Upper lobe of right lung (tissue), 1 donor: ENCODE data around the gene WDR1. TPM values are rescaled to one million over a fixed set of nuclear protein-coding genes. Genes with fewer than 3 reads are reported as not detected.

Experiments used
- ATAC-seq: fragments of 200-7000 bp; cut with Tn5 transposase; one replicate; pipeline ENCODE4 v1.9.1; 2020; ENCODE audit warnings: mild to moderate bottlenecking, moderate library complexity
- DNase-seq: peaks from one replicate; pipeline ENCODE4 v3.0.0-alpha.2; 2020
- H3K27ac ChIP-seq: fragments of 200-600 bp; one replicate; pipeline ENCODE4 v1.8.0; 2022
- H3K27me3 ChIP-seq: fragments of 200-600 bp; one replicate; pipeline ENCODE4 v1.8.0; 2022; ENCODE audit warnings: mild to moderate bottlenecking
- H3K36me3 ChIP-seq: fragments of 200-600 bp; one replicate; pipeline ENCODE4 v1.8.0; 2022
- H3K4me1 ChIP-seq: fragments of 200-600 bp; one replicate; pipeline ENCODE4 v1.8.0; 2022
- H3K4me3 ChIP-seq: fragments of 200-600 bp; one replicate; pipeline ENCODE4 v1.8.0; 2022; ENCODE audit warnings: mild to moderate bottlenecking
- H3K9me3 ChIP-seq: fragments of 200-600 bp; one replicate; pipeline ENCODE4 v1.8.0; 2022
- CTCF ChIP-seq: fragments of 200-600 bp; IDR thresholded peaks from one replicate; pipeline ENCODE4 v1.8.0; 2022; ENCODE audit warnings: antibody characterized with exemption
- intact Hi-C: fragments of 100-400 bp; cut with DNase I; formaldehyde crosslinking; loops from one replicate; pipeline ENCODE4 v1.11.0; 2022
- total RNA-seq: library from RNA; stranded (reverse); fragmentation: NEBNext Ultra II Directional; extraction: Animal tissue kit (Norgen Biotek cat#: 25700); gene quantifications from one replicate; pipeline ENCODE4 v1.2.1, GENCODE V29; 2021
- donor health status: DM: no; HTN: yes; CAD: no; lungs with severe emphysema.

Gene WDR1
- total RNA-seq, 1 donor from 2014 or later = 234 TPM

GRCh38 chr4:10081218-10081606, 35.4 kb downstream of the WDR1 start:
- intact Hi-C loops = no loop called here
- Histone ChIP-seq H3K27me3 (no peaks in the 10 kb centered on the region), H3K4me3 (no peak overlapping the region), H3K27ac (no peak overlapping the region), H3K9me3 (no peaks in the 10 kb centered on the region), H3K4me1 (peaks cover 15% of the 10 kb centered on the region), H3K36me3 (peaks cover 97% of the 10 kb centered on the region)
- DNase-seq (peak; percentile 28), ATAC-seq (no peak)
- no peak for TF ChIP-seq CTCF

GRCh38 chr4:10080589-10081217, 35.9 kb downstream of the WDR1 start:
- ATAC-seq (no peak), DNase-seq (peak; percentile 35)
- intact Hi-C loops = no loop called here
- Histone ChIP-seq H3K27me3 (no peaks in the 10 kb centered on the region), H3K4me1 (peaks cover 15% of the 10 kb centered on the region), H3K4me3 (no peak overlapping the region), H3K27ac (no peak overlapping the region), H3K36me3 (peaks cover 97% of the 10 kb centered on the region), H3K9me3 (no peaks in the 10 kb centered on the region)
- no peak for TF ChIP-seq CTCF

GRCh38 chr4:10079912-10080588, 36.5 kb downstream of the WDR1 start:
- DNase-seq = peak; percentile 46
- Histone ChIP-seq H3K9me3 (no peaks in the 10 kb centered on the region), H3K27ac (no peak overlapping the region), H3K4me1 (peaks cover 15% of the 10 kb centered on the region), H3K4me3 (no peak overlapping the region), H3K36me3 (peaks cover 97% of the 10 kb centered on the region), H3K27me3 (no peaks in the 10 kb centered on the region)
- no peak for ATAC-seq
- TF ChIP-seq CTCF = no peak
- intact Hi-C loops = no loop called here

GRCh38 chr4:10079256-10079655, 37.3 kb downstream of the WDR1 start:
- peak overlapping the region; percentile 72 for H3K27ac ChIP-seq
- H3K4me1 ChIP-seq = peaks cover 15% of the 10 kb centered on the region
- H3K9me3 ChIP-seq = no peaks in the 10 kb centered on the region
- H3K36me3 ChIP-seq = peaks cover 100% of the 10 kb centered on the region
- ATAC-seq (no peak), DNase-seq (peak; percentile 48)
- intact Hi-C loops = no loop called here
- no peak overlapping the region for H3K4me3 ChIP-seq
- TF ChIP-seq CTCF = no peak
- no peaks in the 10 kb centered on the region for H3K27me3 ChIP-seq

GRCh38 chr4:10078481-10079233, 37.9 kb downstream of the WDR1 start:
- no peak overlapping the region for H3K4me3 ChIP-seq
- no peaks in the 10 kb centered on the region for H3K27me3 ChIP-seq
- peak overlapping the region; percentile 72 for H3K27ac ChIP-seq
- DNase-seq (peak; percentile 62), ATAC-seq (no peak)
- no peaks in the 10 kb centered on the region for H3K9me3 ChIP-seq
- H3K36me3 ChIP-seq = peaks cover 100% of the 10 kb centered on the region
- peaks cover 11% of the 10 kb centered on the region for H3K4me1 ChIP-seq
- intact Hi-C loops = no loop called here
- TF ChIP-seq CTCF = no peak
